Stimulated activated CD4-positive, alpha-beta T cell treated with anti-CD3 and anti-CD28 coated beads, Interleukin-1b, Interleukin-23, amount 100 ng/mL, for 48 hours (primary cell): ENCODE measurements around the gene APOBEC3C.
A peak's percentile ranks its signal among the peaks of the same experiment; 100 is the strongest.
"Not testable (repeated sequence)": the region's sequence is repeated elsewhere in the genome, so short reads cannot be mapped to it uniquely, and the experiment has no call there.

Source experiments
- DNase-seq: peaks from one replicate; pipeline ENCODE4 v3.0.0-alpha.2; 2020

Gene APOBEC3C

GRCh38 chr22:39024519-39025308 is 10.7 kb downstream of the APOBEC3C start:
- no peak for DNase-seq

- DNase-seq: no peak
These were observed 12.6 kb downstream of the APOBEC3C start for GRCh38 chr22:39026509-39027150.

- DNase-seq: no peak
These were observed 13.7 kb downstream of the APOBEC3C start for GRCh38 chr22:39027717-39028116.

- DNase-seq: no peak
These were observed 14.2 kb downstream of the APOBEC3C start for GRCh38 chr22:39028281-39028680.

GRCh38 chr22:39029227-39029626 is 15.2 kb downstream of the APOBEC3C start:
- no peak for DNase-seq

GRCh38 chr22:39030705-39031104 is 16.6 kb downstream of the APOBEC3C start:
- no peak for DNase-seq

- DNase-seq: not testable (repeated sequence)
These were observed 17.6 kb downstream of the APOBEC3C start for GRCh38 chr22:39031434-39032295.

GRCh38 chr22:39037071-39037470 is 23.0 kb downstream of the APOBEC3C start:
- DNase-seq: not testable (repeated sequence)

GRCh38 chr22:39039306-39040126 is 25.5 kb downstream of the APOBEC3C start:
- DNase-seq: no peak

GRCh38 chr22:39040155-39040537 is 26.1 kb downstream of the APOBEC3C start:
- not testable (repeated sequence) for DNase-seq

GRCh38 chr22:39040538-39041296 is 26.7 kb downstream of the APOBEC3C start, which contains the start of gene APOBEC3F:
Gene APOBEC3F (plus strand): TSS chr22:39040864. CDS start chr22:39040961, 97 bp downstream.
- peak; percentile 71 for DNase-seq

GRCh38 chr22:39041908-39042307 is 27.9 kb downstream of the APOBEC3C start:
- DNase-seq: no peak

GRCh38 chr22:39043063-39043462 is 29.0 kb downstream of the APOBEC3C start:
- not testable (repeated sequence) for DNase-seq

GRCh38 chr22:39045136-39045535 is 31.1 kb downstream of the APOBEC3C start:
- not testable (repeated sequence) for DNase-seq

GRCh38 chr22:39049486-39049885 is 35.4 kb downstream of the APOBEC3C start:
- not testable (repeated sequence) for DNase-seq

GRCh38 chr22:39051844-39052495 is 37.9 kb downstream of the APOBEC3C start:
- DNase-seq: not testable (repeated sequence)

- DNase-seq: no peak
These were observed 41.6 kb downstream of the APOBEC3C start for GRCh38 chr22:39055658-39056057.

GRCh38 chr22:39061290-39061689 is 47.2 kb downstream of the APOBEC3C start:
- DNase-seq: not testable (repeated sequence)

- DNase-seq: not testable (repeated sequence)
These were observed 47.9 kb downstream of the APOBEC3C start for GRCh38 chr22:39061951-39062350.

GRCh38 chr22:39063904-39064303 is 49.8 kb downstream of the APOBEC3C start:
- not testable (repeated sequence) for DNase-seq
